ENCODE measurements around the gene ETV1. TPM values are rescaled to one million over a fixed set of nuclear protein-coding genes. Genes with fewer than 3 reads are reported as not detected.

Gene ETV1
- total and polyA plus RNA-seq, 2 experiments from 2014 or later, result 5.9 to 8.4 TPM

- Histone ChIP-seq H3K79me2 (no peaks in the 10 kb centered on the region), H3K36me3 (replicated peaks; ENCODE audit: insufficient read depth, low read depth) (no peaks in the 10 kb centered on the region), H2AFZ (no peak overlapping the region), H4K20me1 (ENCODE audit: insufficient read depth, poor library complexity, severe bottlenecking) (no peaks in the 10 kb centered on the region), H3K27ac (no peak overlapping the region), H3K9me2 (replicated peaks; ENCODE audit: insufficient read depth) (no peaks in the 10 kb centered on the region), H3K4me3 (no peak overlapping the region), H3K27me3 (no peaks in the 10 kb centered on the region), H3K9me3 (ENCODE audit: low read depth) (no peaks in the 10 kb centered on the region), H3K4me2 (no peak overlapping the region), H3K4me1 (ENCODE audit: insufficient read depth) (no peaks in the 10 kb centered on the region)
- DNase-seq (ENCODE audit: low spot score), result no peak
- TF ChIP-seq CTCF (IDR thresholded peaks at IDR 0.05; ENCODE audit: poor library complexity) (no peak), EZH2 (IDR thresholded peaks at IDR 0.05; ENCODE audit: borderline replicate concordance) (no peak), EZH2phosphoT487 (IDR thresholded peaks at IDR 0.05; ENCODE audit: low read depth, severe bottlenecking, unreplicated experiment) (no peak)
- WGBS (ENCODE audit: low lambda C conversion rate, missing lambda C conversion rate), result 90% methylated on average over 5 of the region's 5 CpGs
Observed at GRCh38 chr7:13875496-13876074, 113.9 kb downstream of the ETV1 start.

GRCh38 chr7:13874783-13875182, 114.7 kb downstream of the ETV1 start:
- TF ChIP-seq EZH2 (IDR thresholded peaks at IDR 0.05; ENCODE audit: borderline replicate concordance), result no peak
- TF ChIP-seq CTCF (IDR thresholded peaks at IDR 0.05; ENCODE audit: poor library complexity), result no peak
- no peak for TF ChIP-seq EZH2phosphoT487 (IDR thresholded peaks at IDR 0.05; ENCODE audit: low read depth, severe bottlenecking, unreplicated experiment)
- no peak for DNase-seq (ENCODE audit: low spot score)
- H2AFZ ChIP-seq, result no peak overlapping the region

GRCh38 chr7:13872709-13873108, 116.8 kb downstream of the ETV1 start:
- H3K4me1 ChIP-seq (ENCODE audit: insufficient read depth), result no peaks in the 10 kb centered on the region
- TF ChIP-seq CTCF (IDR thresholded peaks at IDR 0.05; ENCODE audit: poor library complexity), result no peak
- no peak for TF ChIP-seq EZH2 (IDR thresholded peaks at IDR 0.05; ENCODE audit: borderline replicate concordance)
- TF ChIP-seq EZH2phosphoT487 (IDR thresholded peaks at IDR 0.05; ENCODE audit: low read depth, severe bottlenecking, unreplicated experiment), result no peak
- no peaks in the 10 kb centered on the region for H3K79me2 ChIP-seq
- H3K27ac ChIP-seq, result no peak overlapping the region
- no peak for DNase-seq (ENCODE audit: low spot score)
- H3K36me3 ChIP-seq (replicated peaks; ENCODE audit: insufficient read depth, low read depth), result no peaks in the 10 kb centered on the region
- no peaks in the 10 kb centered on the region for H3K9me3 ChIP-seq (ENCODE audit: low read depth)
- H2AFZ ChIP-seq, result no peak overlapping the region
- H4K20me1 ChIP-seq (ENCODE audit: insufficient read depth, poor library complexity, severe bottlenecking), result no peaks in the 10 kb centered on the region
- no peak overlapping the region for H3K4me3 ChIP-seq
- no peak overlapping the region for H3K4me2 ChIP-seq
- H3K9me2 ChIP-seq (replicated peaks; ENCODE audit: insufficient read depth), result no peaks in the 10 kb centered on the region
- H3K27me3 ChIP-seq, result no peaks in the 10 kb centered on the region

More at GRCh38 chr7:13874783-13875182, 114.7 kb downstream of the ETV1 start:
- H3K79me2 ChIP-seq, result no peaks in the 10 kb centered on the region
- H4K20me1 ChIP-seq (ENCODE audit: insufficient read depth, poor library complexity, severe bottlenecking), result no peaks in the 10 kb centered on the region
- no peak overlapping the region for H3K4me2 ChIP-seq
- H3K36me3 ChIP-seq (replicated peaks; ENCODE audit: insufficient read depth, low read depth), result no peaks in the 10 kb centered on the region
- no peaks in the 10 kb centered on the region for H3K9me2 ChIP-seq (replicated peaks; ENCODE audit: insufficient read depth)
- H3K27me3 ChIP-seq, result no peaks in the 10 kb centered on the region
- 70% methylated on average over 2 of the region's 2 CpGs for WGBS (ENCODE audit: low lambda C conversion rate, missing lambda C conversion rate)
- no peak overlapping the region for H3K27ac ChIP-seq
- H3K4me1 ChIP-seq (ENCODE audit: insufficient read depth), result no peaks in the 10 kb centered on the region
- H3K4me3 ChIP-seq, result no peak overlapping the region
- H3K9me3 ChIP-seq (ENCODE audit: low read depth), result no peaks in the 10 kb centered on the region

GRCh38 chr7:13871008-13871407, 118.5 kb downstream of the ETV1 start:
- TF ChIP-seq EZH2 (IDR thresholded peaks at IDR 0.05; ENCODE audit: borderline replicate concordance), result no peak
- TF ChIP-seq CTCF (IDR thresholded peaks at IDR 0.05; ENCODE audit: poor library complexity), result no peak
- no peak for TF ChIP-seq EZH2phosphoT487 (IDR thresholded peaks at IDR 0.05; ENCODE audit: low read depth, severe bottlenecking, unreplicated experiment)
- Histone ChIP-seq H3K27ac (no peak overlapping the region), H3K27me3 (no peaks in the 10 kb centered on the region), H2AFZ (no peak overlapping the region), H3K79me2 (no peaks in the 10 kb centered on the region), H3K4me1 (ENCODE audit: insufficient read depth) (no peaks in the 10 kb centered on the region), H4K20me1 (ENCODE audit: insufficient read depth, poor library complexity, severe bottlenecking) (no peaks in the 10 kb centered on the region), H3K9me2 (replicated peaks; ENCODE audit: insufficient read depth) (no peaks in the 10 kb centered on the region), H3K4me2 (no peak overlapping the region), H3K9me3 (ENCODE audit: low read depth) (no peaks in the 10 kb centered on the region), H3K36me3 (replicated peaks; ENCODE audit: insufficient read depth, low read depth) (no peaks in the 10 kb centered on the region), H3K4me3 (no peak overlapping the region)
- DNase-seq (ENCODE audit: low spot score), result no peak

All from hepatocyte (in vitro differentiated cells).